SIG-M5 treated with dmso at 0.1 percent for 504 hours (cell line): ENCODE results near the gene ZNF275.
A peak's percentile ranks its signal among the peaks of the same experiment; 100 is the strongest.
"Not testable (repeated sequence)": the region's sequence is repeated elsewhere in the genome, so short reads cannot be mapped to it uniquely, and the experiment has no call there.

Experiments
- DNase-seq: peaks from one replicate; lab custom pipeline; 2025; ENCODE audit not compliant: unreplicated experiment; lab: John Stamatoyannopoulos, UW

The ZNF275 gene, protein sequence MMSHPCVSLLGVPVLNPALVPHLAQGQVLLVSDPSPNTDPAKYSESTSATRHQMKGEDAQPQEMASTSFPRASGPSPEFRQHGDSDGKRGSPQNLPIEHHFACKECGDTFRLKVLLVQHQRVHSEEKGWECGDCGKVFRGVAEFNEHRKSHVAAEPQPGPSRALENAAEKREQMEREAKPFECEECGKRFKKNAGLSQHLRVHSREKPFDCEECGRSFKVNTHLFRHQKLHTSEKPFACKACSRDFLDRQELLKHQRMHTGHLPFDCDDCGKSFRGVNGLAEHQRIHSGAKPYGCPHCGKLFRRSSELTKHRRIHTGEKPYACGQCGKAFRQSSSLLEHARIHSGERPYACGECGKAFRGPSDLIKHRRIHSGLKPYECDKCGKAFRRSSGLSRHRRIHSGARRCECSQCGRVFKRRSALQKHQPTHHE

DNA sequence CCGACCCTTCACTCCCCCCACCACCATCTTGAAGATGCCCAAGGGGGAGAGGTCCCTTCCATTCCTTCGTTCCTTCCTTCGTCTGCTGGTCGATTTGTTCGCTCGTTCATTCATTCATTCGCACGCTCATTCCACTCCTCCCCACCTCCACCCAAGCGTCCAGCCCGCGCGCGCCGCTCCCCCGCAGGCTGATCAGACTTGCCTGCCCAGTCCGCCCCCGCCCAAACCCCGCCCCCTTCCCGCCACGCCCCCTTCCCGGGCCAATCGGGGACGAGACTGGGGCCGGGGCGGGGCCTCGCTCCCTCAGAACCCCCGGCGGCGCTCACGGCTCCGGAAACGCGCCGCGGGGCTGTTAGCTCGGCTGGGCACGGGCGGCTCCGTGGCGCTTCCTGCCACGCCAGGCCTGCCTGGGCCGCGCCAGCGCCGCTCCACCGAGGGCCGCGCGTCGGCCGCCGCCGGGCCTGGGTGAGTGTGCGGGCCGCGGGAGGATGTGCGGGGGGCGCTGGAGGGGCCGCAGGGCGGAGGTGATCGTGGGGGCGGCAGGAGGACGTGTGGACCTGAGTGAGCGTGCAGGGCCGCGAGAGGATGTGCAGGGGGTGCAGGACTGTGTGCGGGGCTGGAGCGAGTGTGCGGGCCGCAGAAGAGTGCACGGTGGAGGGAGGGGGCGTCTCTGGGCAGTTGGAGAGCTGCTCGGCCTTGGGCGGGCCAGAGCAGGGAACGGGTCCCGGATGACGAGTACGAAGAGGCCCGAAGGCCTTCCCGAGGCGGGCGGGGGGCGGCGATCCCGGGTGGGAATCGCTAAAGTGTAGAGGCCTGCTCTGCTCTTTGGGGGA lies at the start of gene ZNF275:
TSS of gene ZNF275 (plus strand) at position 333 of the 833 bp plus-strand sequence. CDS start 2,527 bp downstream, outside the sequence.
- peak; percentile 68 for DNase-seq

DNA sequence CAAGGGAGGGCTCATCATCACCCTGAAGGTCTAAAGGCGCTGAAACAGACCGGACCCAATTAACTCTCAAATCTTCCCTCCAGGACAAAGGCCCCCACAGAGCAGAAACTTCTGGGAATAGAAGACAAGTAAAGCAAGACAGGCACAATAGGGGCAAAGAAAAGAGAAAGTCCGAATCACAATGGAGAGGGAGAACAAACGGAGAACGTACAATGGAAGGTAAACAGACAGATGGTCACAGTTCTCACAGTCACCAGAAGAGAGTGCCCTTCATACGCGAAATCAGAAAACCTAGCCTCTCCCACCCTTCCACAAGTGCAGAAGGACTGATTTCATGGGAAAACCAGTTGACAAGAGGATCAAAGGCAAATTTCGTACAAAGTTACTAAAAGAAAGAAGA lies 48.3 kb upstream of the ZNF275 start:
- not testable (repeated sequence) for DNase-seq

DNA sequence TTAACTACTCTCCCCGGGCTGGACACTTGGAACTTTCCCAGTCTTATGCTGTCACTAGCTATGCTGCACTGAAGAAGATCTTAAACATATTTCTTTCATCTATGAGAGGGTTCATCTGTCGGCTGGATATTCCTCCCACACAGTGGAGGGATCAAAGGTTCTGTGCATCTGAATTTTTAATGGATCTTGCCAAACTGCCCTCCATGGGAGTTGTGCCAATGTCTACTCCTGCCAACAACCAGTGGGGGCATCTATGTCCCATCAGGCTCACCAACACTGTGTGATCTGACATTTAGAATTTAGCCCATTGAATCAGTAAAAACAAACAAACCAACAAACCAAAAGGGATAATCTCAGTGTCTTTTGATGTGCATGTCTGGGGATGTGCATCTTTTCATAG lies 45.1 kb upstream of the ZNF275 start:
- DNase-seq: not testable (repeated sequence)

GRCh38 chrX:153293485-153294071 lies 40.4 kb upstream of the ZNF275 start:
- DNase-seq: not testable (repeated sequence)

- no peak for DNase-seq
Observed at GRCh38 chrX:153297376-153297775, 36.6 kb upstream of the ZNF275 start.

GRCh38 chrX:153299855-153300254 lies 34.1 kb upstream of the ZNF275 start:
- no peak for DNase-seq

DNA sequence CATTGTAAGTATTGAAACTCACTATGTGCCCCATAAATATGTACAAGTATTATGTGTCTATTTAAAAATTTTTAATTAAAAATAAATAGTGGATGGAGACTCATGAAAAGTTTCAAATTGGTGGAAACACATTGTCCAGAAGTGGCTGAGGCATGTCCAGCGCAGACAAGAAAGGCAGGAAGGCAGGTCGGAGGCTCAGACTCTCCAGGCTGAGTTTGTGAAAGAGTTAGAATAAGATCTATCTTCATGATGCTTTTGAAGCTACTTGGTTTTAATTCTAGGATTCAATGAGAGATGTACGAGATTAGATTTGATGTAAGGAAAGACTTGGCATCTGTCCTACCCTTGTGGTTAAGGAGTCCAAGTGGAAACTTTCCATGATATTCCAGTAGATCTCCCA lies 32.2 kb upstream of the ZNF275 start:
- DNase-seq: no peak

DNA sequence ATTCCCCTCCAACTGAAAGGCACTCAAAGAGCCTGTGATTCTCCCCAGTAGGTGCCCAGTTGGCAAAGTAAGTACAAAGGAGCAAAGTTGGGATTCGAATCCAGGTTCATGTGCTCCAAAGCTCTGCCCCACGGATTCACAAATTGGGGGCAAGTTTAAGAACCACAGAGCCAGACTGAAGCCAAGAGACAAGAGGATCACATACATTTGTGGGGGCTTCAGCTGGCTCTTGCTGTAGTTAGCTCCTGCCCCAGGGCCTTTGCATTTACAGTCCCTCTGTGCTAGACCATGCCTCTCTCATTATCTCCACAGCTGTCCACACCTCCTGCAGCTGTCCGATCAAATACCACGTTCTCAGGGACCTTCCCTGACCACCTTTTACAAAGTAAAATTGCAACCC lies 31.2 kb upstream of the ZNF275 start:
- no peak for DNase-seq

DNA sequence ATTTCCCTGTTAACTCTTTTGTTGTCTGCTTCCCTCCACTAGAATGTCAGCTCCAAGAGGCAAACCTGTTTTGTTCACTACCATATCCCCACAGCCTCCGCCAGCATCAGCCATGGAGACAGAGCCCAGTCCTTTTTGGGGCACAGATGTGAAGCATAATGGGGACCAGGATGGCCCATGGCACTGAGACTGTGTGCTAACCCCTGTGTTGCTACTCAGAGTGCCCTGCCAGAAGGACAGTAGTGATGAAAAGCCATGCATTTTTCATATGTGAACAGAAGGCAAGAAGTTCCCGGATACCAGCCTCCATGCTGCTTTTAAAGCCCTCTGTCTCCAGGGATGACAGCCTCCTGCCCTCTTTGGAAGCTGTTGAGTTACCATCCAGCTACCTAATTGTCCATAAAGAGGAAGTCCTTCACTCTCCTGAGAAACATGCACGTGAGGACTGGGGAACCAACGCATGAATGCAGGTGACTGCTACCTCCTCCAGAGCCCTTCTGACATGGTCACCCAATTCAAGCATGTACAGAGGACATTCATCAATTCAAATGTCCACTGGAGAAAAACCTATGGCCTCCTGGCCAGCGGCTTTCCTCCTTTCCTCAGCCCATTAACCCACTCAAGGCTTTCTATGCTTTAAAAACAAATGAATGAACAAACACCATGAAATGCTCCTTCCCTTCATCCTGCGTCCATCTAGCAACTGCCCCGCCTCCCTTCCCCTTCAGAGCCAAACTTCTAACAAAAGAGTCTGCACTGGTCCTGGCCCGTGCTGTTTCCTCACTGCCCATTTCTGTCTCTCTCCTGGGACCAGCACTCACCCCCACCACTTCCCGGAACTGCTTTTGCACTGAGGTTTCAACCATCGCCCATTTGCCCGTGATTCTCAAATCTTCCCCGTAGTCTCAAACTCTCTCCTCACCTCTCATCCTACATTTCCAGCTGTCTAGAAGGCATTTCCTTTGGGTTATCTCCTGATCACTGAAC lies 30.4 kb upstream of the ZNF275 start:
- no peak for DNase-seq

GRCh38 chrX:153304988-153305736 lies 28.8 kb upstream of the ZNF275 start:
- DNase-seq: no peak

- DNase-seq: no peak
Observed at GRCh38 chrX:153305972-153306371, 28.0 kb upstream of the ZNF275 start.

DNA sequence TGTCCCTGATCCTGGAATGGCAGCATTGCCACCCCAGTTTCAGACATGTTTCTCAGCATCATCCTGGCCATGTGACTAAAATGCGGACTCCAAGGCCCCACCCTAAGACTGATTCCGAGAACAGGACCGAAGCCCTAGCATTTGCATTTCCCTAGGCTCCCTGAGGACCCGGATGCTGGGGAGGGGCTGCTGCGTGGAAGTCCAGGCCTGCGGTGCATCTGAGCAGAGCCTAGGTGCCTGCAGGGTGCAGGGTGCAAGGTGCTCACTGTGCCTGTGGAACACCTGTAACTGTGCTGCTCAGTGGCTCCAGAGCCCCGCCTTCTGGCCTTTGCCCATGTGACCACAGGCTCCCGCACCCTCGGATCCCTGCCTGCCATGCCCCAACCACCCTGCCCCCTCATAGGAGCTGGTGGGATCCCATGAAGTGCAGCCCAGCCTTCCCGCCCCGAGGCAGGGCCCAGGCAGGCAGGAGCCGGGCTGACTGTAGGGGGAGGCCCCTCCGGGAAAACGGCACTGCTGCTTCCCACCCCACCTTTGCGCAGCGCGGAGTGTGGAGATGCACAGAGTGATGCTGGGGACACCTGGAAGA lies 27.3 kb upstream of the ZNF275 start:
- no peak for DNase-seq

DNA sequence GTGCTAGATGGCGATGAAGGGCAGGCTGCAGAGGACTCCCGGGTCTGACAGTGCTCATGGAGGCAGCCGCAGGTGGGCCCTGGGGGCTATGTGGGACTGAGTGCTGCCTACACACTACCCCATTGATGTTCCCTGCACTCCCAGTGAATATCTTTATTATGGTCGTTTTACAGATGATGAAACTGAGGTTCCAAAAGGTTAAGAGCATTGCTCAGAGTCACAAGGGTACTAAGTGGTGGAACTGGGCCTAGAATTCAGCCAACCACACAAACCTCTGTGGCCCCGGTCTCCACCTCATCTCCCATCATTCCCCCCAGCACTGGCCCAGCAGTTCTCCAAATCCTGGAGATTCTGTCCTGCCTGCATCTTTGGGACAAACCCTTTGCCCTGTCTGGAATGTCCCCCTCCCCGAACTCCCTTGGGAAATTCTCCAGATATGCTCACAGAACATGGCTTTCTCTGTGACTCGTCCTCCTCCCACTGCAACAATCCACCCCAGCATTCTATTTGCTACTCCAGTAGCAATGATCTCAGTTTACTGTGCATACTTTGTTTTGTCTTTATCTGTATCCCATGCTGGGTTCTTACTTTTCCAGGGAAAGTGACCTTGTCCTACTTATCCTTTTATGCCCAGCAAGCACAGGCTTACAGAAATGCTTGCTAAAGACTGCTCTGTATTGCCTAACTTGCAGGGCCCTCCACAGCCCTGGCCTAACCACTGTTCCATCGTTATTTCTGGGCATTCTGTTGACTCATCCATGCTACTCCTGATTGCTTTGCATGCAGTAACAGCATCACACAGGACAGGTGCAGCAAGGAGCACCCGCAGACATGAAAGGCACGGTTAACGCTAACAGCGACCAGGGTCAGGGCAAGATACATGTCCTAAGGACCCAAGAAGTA lies 26.4 kb upstream of the ZNF275 start:
- no peak for DNase-seq

DNA sequence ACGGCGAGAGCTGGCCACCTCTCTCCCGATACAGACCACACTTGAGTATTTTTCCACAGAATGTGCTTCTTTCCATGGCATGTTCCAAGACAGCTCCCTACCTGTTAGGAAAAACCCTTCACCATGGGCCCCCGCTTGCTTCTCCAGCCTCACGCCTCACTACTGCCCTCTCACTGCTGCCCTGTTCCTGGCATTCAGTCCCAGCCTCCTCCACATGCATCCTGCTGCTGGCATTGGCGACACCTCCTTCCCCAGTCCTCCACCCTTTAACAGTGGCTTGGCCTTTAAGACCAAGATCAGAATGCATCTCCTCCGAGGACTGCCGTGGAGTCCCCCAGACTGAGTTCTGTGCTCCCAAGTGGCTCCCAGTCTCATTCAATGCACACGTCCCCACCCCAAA lies 23.1 kb upstream of the ZNF275 start:
- no peak for DNase-seq

GRCh38 chrX:153312041-153312440 lies 21.9 kb upstream of the ZNF275 start:
- DNase-seq: no peak

DNA sequence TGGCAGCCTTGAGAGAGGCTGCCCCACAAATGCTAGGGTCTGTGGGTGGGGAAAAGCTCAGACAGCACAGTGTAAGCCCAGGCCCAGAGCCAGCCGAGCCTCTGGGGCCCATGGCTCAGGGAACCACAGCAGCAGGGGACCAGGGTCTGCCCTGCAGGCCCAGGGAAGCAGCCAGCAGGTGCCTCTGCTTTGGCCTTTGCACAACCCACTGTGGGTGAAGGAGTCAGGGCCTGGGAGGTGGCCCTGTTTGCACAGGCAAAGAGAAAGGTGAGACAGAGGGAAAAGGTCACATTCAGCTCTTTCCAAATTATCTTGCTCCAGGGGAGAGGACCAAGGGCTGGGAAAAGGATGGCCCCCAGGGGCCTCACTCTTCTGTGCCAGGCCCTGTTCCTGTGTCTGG lies 21.1 kb upstream of the ZNF275 start:
- no peak for DNase-seq

GRCh38 chrX:153317306-153317705 lies 16.6 kb upstream of the ZNF275 start:
- no peak for DNase-seq

GRCh38 chrX:153317996-153318722 lies 15.8 kb upstream of the ZNF275 start:
- no peak for DNase-seq
